Measurements from ENCODE around the gene ITPKC.

The ITPKC gene

GRCh38 chr19:40754611-40755247 lies 37.8 kb downstream of the ITPKC start:
- TF ChIP-seq, protein P1, sequence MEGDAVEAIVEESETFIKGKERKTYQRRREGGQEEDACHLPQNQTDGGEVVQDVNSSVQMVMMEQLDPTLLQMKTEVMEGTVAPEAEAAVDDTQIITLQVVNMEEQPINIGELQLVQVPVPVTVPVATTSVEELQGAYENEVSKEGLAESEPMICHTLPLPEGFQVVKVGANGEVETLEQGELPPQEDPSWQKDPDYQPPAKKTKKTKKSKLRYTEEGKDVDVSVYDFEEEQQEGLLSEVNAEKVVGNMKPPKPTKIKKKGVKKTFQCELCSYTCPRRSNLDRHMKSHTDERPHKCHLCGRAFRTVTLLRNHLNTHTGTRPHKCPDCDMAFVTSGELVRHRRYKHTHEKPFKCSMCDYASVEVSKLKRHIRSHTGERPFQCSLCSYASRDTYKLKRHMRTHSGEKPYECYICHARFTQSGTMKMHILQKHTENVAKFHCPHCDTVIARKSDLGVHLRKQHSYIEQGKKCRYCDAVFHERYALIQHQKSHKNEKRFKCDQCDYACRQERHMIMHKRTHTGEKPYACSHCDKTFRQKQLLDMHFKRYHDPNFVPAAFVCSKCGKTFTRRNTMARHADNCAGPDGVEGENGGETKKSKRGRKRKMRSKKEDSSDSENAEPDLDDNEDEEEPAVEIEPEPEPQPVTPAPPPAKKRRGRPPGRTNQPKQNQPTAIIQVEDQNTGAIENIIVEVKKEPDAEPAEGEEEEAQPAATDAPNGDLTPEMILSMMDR (conservative IDR thresholded peaks at IDR 0.05): no peak
- H3K27ac ChIP-seq: peak overlapping the region; percentile 5; the same call in 1 of the 2 replicates

DNA sequence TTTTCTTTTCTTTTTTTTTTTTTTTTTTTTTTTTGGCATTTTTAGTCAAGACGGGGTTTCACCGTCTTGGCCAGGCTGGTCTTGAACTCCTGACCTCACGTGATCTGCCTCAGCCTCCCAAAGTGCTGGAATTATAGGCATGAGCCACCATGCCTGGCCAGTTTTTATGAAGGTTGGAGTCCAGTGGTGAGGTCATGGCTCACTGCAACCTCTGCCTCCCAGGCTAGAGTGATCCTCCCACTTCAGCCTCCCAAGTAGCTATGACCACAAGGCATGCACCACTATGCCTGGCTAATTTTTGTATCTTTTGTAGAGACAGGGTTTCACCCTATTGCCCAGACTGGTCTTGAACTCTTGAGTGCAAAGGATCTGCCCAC lies 38.3 kb downstream of the ITPKC start:
- H3K27ac ChIP-seq: no peak overlapping the region
- TF ChIP-seq, protein P1 (conservative IDR thresholded peaks at IDR 0.05): no peak

DNA sequence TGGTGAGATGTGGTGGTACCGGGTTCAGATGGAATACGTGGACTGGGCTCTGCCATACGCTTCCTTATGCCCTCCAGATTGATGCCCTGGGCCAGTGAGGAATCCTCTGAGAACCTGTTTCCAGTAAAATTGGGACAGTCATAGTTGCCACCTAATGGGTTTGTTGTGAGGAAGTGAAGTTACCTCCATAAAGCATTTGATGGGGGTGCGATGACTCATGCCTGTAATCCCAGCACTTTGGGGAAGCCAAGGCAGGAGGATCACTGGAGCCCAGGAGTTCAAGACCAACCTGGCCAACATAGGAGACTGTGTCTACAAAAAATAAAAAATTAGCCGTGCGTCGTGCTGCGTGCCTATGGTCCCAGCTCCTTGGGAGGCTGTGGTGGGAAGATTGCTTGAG lies 38.9 kb downstream of the ITPKC start:
- TF ChIP-seq, protein P1 (conservative IDR thresholded peaks at IDR 0.05): no peak
- H3K27ac ChIP-seq: no peak overlapping the region

- TF ChIP-seq, protein P1 (conservative IDR thresholded peaks at IDR 0.05): no peak
- H3K27ac ChIP-seq: no peak overlapping the region
Measured at GRCh38 chr19:40756502-40757110, 39.7 kb downstream of the ITPKC start.

- TF ChIP-seq, protein P1 (conservative IDR thresholded peaks at IDR 0.05): no peak
- H3K27ac ChIP-seq: no peak overlapping the region
Measured at GRCh38 chr19:40758491-40758890, 41.6 kb downstream of the ITPKC start.

- H3K27ac ChIP-seq: no peak overlapping the region
- TF ChIP-seq, protein P1 (conservative IDR thresholded peaks at IDR 0.05): no peak
Measured at GRCh38 chr19:40759352-40759751, 42.4 kb downstream of the ITPKC start.

- TF ChIP-seq, protein P1 (conservative IDR thresholded peaks at IDR 0.05): no peak
- no peak overlapping the region for H3K27ac ChIP-seq
Measured at GRCh38 chr19:40762754-40763470, 46.0 kb downstream of the ITPKC start.

Data from VCaP (cell line).